GM19455 (cell line): ENCODE measurements around the gene NOP9.
A peak's percentile ranks its signal among the peaks of the same experiment; 100 is the strongest.

Source experiments
- ATAC-seq: cut with Tn5 transposase; IDR thresholded peaks from one replicate; pipeline ENCODE4 v1.9.1; 2021; ENCODE audit not compliant: unreplicated experiment

The NOP9 gene

GRCh38 chr14:24262821-24263733, 36.6 kb upstream of the NOP9 start, which contains the start of gene TGM1:
Gene TGM1 (minus strand): TSS chr14:24263177. CDS start chr14:24262352, 825 bp downstream.
- ATAC-seq: no peak

- ATAC-seq: no peak
Observed at GRCh38 chr14:24263848-24264247, 35.8 kb upstream of the NOP9 start.

DNA sequence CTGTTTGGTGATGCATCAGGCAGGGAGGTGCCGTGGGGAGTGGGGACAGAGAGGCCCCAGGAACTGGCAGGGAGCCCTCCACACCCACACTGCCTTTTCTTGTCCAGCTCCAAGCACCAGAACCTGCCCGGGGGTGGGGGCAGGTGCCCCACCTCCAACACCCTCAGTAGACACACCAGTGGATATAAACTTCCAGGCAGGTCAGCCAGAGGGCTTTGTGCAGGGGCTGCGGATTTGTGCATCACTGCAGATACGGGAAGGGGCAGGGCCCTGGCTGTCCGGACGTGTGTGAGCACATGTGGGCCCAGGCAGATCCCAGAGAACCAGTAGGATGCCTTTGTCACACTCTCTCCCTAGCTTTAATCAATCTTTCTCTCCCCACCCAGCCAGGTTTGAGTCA, 35.4 kb upstream of the NOP9 start:
- ATAC-seq: no peak

GRCh38 chr14:24266344-24267244, 33.1 kb upstream of the NOP9 start:
- ATAC-seq: no peak

- no peak for ATAC-seq
Observed at GRCh38 chr14:24267516-24267915, 32.1 kb upstream of the NOP9 start.

DNA sequence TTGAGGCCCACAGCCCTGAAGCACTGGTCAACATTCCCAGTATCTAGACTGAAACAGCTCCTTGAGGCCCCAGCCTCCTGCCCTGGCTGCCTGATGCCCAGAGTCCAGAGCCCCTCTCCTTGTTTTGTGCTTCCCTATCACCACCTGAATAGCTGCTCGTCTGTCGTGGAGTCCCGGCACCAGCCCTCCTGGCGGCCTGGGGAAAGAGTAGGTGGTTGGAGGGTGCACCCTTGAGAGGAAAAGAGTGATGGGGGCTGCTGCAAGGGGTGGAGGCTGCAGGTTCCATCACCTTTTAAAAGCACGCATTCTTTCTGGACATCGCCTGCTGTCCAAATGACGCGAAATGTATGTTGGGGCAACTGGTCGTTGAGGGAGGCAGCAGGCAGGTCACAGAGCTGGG, 31.4 kb upstream of the NOP9 start:
- ATAC-seq: no peak

DNA sequence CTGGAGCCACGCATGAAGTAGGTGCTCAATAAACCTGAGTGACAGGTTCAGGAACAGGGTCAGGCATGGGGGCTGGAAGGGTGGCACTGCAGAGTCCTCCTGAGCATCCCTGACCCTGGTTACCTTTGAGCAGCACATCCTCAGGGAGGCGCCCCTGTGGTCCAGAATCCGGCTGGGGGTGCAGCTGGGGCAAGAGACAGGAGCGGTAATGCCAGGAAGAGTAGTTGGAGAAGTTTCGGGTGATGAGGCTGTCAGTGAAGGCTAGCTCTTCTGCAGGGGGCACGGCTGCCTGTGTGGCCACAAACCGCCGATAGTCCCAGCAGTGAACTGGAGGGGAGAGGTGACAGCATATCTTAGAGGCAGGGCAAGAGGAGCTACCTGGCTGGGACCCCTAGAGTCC, 30.3 kb upstream of the NOP9 start:
- ATAC-seq: no peak

- no peak for ATAC-seq
Observed at GRCh38 chr14:24269910-24270536, 29.6 kb upstream of the NOP9 start.

- peak; percentile 3 for ATAC-seq
Observed at GRCh38 chr14:24270537-24271133, 29.0 kb upstream of the NOP9 start.

GRCh38 chr14:24271134-24271833, 28.4 kb upstream of the NOP9 start, which contains the start of gene RABGGTA:
Gene RABGGTA (minus strand): TSS chr14:24271597. CDS start chr14:24271115, 482 bp downstream.
- peak; percentile 80 for ATAC-seq

DNA sequence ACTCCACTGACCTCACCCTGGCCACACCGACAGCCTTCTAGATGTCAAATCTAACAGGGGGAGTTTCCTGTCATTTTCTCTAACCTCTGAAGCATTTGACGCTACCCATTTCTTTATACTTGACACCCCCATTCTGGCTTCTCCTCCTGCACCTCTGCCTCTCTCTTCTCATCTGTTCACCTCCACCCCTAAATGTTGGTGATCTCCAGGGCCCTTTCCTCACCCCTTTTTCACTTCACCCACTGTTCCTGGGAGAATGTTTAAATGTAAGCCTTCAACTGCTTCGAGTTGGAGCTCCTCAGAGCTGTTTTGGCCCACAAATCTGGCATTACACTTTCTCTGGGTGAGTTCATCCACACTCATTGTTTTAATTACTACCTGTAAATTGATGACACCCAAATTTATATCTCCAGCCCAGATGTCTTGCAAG, 27.8 kb upstream of the NOP9 start:
- no peak for ATAC-seq

- no peak for ATAC-seq
Observed at GRCh38 chr14:24272467-24272866, 27.2 kb upstream of the NOP9 start.

DNA sequence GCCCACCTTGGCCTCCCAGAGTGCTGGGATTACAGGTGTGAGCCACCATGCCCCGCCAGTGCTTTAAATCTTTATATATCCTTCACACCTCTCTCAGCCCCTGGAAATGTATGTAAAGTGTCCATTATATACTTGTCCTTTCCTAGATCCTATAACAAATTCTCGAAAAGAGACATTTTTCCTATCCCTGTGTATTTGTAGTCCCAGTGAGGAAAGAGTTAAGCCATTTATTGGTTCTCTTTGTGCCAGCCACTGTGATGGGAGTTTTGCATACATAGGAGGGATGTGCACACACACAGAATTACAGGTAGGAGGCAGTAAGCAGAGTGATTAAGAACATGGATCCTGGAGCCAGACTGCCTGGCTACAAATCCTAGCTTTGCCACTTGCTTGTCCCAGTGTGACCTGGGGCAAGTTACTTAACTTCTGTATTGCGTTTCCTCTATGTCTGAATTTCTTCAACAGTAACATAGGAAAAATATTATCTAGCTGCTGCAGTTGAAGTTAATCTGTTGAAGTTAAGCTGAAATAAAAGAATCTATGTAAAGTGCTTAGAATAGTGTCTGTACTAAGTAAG, 26.1 kb upstream of the NOP9 start:
- ATAC-seq: no peak

GRCh38 chr14:24274101-24274543, 25.5 kb upstream of the NOP9 start:
- peak; percentile 37 for ATAC-seq

DNA sequence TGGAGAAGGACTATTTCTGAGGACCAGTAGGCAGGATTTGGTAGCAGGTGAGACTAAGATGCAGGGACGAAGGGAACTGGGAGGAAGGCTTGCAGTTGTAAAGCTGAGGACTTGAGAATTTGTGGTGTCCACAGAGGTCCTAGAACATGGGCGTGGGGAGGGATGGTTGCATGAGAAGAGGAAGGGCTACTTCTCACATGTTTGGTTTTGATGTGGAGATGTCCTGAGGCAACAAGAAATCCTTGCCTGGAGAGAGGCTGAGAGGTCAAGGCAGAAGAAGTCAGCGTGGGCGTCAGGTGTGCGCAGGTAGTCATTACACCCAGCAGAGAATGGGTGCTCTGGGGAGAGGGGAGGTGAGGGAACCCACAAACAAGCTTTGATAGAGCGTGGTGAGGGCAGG, 22.6 kb upstream of the NOP9 start:
- ATAC-seq: no peak

GRCh38 chr14:24277606-24278321, 21.9 kb upstream of the NOP9 start:
- ATAC-seq: no peak

GRCh38 chr14:24278424-24278823, 21.2 kb upstream of the NOP9 start:
- ATAC-seq: no peak

DNA sequence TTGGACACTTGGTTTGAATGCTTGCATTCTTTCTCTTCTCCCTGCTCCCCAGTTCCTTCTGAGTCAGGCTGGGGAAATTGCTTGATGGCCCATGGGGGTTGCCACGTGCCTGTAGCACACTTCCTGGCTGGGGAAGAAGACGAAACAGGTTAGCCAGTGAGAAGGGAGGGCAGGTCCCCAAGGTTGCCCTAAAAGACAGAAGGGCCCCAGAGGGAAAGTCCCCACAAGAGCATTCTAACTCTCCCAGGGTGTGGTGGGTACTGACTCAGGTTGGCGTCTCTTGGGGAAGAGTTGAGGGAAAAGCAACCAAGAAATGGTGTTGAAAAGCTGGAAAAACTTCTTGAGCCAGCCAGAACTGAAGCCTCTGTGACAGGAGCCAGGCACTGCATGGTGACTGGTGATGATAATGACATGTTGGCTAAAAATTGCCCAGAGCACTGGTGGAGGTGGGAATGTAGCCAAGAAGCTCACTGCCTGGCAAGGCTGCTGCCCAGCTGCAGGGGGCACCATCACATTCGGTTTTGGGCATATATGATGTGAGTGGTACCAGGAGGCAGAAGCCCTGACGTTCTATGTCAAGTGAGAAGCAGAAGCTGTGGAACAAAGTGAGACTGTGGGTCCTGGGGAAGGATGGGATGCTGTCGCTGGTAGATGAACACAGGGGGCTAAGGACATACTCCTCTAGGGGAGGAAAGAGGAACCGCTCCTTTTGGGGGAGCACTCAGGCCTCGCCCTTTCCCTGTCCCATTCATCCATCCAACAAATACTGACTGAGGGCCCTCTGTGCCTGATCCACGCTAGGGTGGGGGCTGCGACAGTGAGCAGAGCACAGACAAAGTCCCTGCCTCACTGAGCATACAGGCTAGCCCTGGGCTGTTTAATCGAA, 20.1 kb upstream of the NOP9 start:
- no peak for ATAC-seq
